HepG2 (cell line): ENCODE data around the gene OSBP. TPM values are rescaled to one million over a fixed set of nuclear protein-coding genes. Genes with fewer than 3 reads are reported as not detected.
A peak's percentile ranks its signal among the peaks of the same experiment; 100 is the strongest.

Experiments
- AKAP8 ChIP-seq: sonication (generic); formaldehyde crosslinking; IDR thresholded peaks from 2 replicates; pipeline ENCODE4 v1.5.1; 2020; ENCODE audit warnings: mild to moderate bottlenecking, missing genetic modification reagents
- ARNT ChIP-seq: fragments of 450-650 bp; IDR thresholded peaks from 2 replicates; pipeline ENCODE4 v1.6.1; 2017
- BCL6 ChIP-seq: IDR thresholded peaks from 2 replicates; pipeline ENCODE4 v1.6.1; 2016; ENCODE audit warnings: missing genetic modification reagents, missing compliant biosample characterization
- BRF2 ChIP-seq: sonication (generic); formaldehyde crosslinking; IDR thresholded peaks from 2 replicates; pipeline ENCODE4 v1.8.1; 2022; ENCODE audit warnings: mild to moderate bottlenecking, missing genetic modification reagents
- CREM ChIP-seq, 2 experiments: sonication (generic) in 1 of 2; formaldehyde crosslinking in 1 of 2; IDR thresholded peaks; 2 replicates each; pipeline versions ENCODE4 v1.4.0 to v1.6.1; 2016 to 2020; ENCODE audit warnings: antibody characterized with exemption in 1 of 2, mild to moderate bottlenecking in 1 of 2, missing genetic modification reagents in 1 of 2
- DZIP1 ChIP-seq: sonication (generic); formaldehyde crosslinking; IDR thresholded peaks from 2 replicates; pipeline ENCODE4 v1.5.0; 2020; ENCODE audit warnings: mild to moderate bottlenecking, missing genetic modification reagents
- E2F5 ChIP-seq: sonication (generic); formaldehyde crosslinking; conservative IDR thresholded peaks from 2 replicates; pipeline ENCODE4 v1.4.0; 2020; ENCODE audit warnings: missing genetic modification reagents
- NR2F1 ChIP-seq, 2 experiments: fragments of 450-650 bp in 1 of 2; formaldehyde crosslinking in 1 of 2; IDR thresholded peaks; 2 replicates each; pipeline versions ENCODE4 v1.5.0 to v1.6.1; 2016 to 2020; ENCODE audit warnings: mild to moderate bottlenecking in 1 of 2, missing compliant biosample characterization in 1 of 2, missing genetic modification reagents in 1 of 2, moderate library complexity in 1 of 2
- PHB2 ChIP-seq: fragments of 450-650 bp; IDR thresholded peaks from 2 replicates; pipeline ENCODE4 v1.6.1; 2018; ENCODE audit not compliant: partially characterized antibody
- SALL1 ChIP-seq: sonication (generic); formaldehyde crosslinking; IDR thresholded peaks from 2 replicates; pipeline ENCODE4 v1.8.0; 2022; ENCODE audit warnings: mild to moderate bottlenecking, missing genetic modification reagents
- ZC3H13 ChIP-seq: sonication (generic); formaldehyde crosslinking; IDR thresholded peaks from 2 replicates; pipeline ENCODE4 v1.8.1; 2023; ENCODE audit warnings: mild to moderate bottlenecking, missing genetic modification reagents, moderate library complexity
- ZFP36L2 ChIP-seq: sonication (generic); formaldehyde crosslinking; IDR thresholded peaks from 2 replicates; pipeline ENCODE4 v1.4.0; 2020; ENCODE audit warnings: missing genetic modification reagents
- ZHX1 ChIP-seq: sonication (generic); formaldehyde crosslinking; IDR thresholded peaks from 2 replicates; pipeline ENCODE4 v1.8.1; 2022; ENCODE audit warnings: low read depth, mild to moderate bottlenecking, missing genetic modification reagents
- ZNF124 ChIP-seq: sonication (generic); formaldehyde crosslinking; IDR thresholded peaks from 2 replicates; pipeline ENCODE4 v1.4.0; 2020; ENCODE audit warnings: missing genetic modification reagents
- ZNF292 ChIP-seq: sonication (generic); formaldehyde crosslinking; IDR thresholded peaks from 2 replicates; pipeline ENCODE4 v1.8.1; 2022; ENCODE audit warnings: mild to moderate bottlenecking, low read depth, missing genetic modification reagents, borderline replicate concordance
- ZNF501 ChIP-seq: sonication (generic); formaldehyde crosslinking; IDR thresholded peaks from 2 replicates; pipeline ENCODE4 v1.5.1; 2020; ENCODE audit warnings: mild to moderate bottlenecking, moderate library complexity, missing genetic modification reagents
- ZNF556 ChIP-seq: sonication (generic); formaldehyde crosslinking; IDR thresholded peaks from 2 replicates; pipeline ENCODE4 v1.4.0; 2020; ENCODE audit warnings: mild to moderate bottlenecking, missing genetic modification reagents, borderline replicate concordance
- ZNF558 ChIP-seq: sonication (generic); formaldehyde crosslinking; IDR thresholded peaks from 2 replicates; pipeline ENCODE4 v1.9.0; 2022; ENCODE audit warnings: mild to moderate bottlenecking, missing genetic modification reagents, borderline replicate concordance
- ZNF563 ChIP-seq: sonication (generic); formaldehyde crosslinking; IDR thresholded peaks from 2 replicates; pipeline ENCODE4 v1.8.0; 2022; ENCODE audit warnings: mild to moderate bottlenecking, moderate library complexity, missing genetic modification reagents
- ZNF629 ChIP-seq: sonication (generic); formaldehyde crosslinking; conservative IDR thresholded peaks from 2 replicates; pipeline ENCODE4 v1.5.0; 2020; ENCODE audit warnings: missing genetic modification reagents
- ZNF709 ChIP-seq: sonication (generic); formaldehyde crosslinking; IDR thresholded peaks from 2 replicates; pipeline ENCODE4 v1.5.0; 2020; ENCODE audit warnings: mild to moderate bottlenecking, missing genetic modification reagents
- ZNF724P ChIP-seq: sonication (generic); formaldehyde crosslinking; IDR thresholded peaks from 2 replicates; pipeline ENCODE4 v1.8.0; 2022; ENCODE audit warnings: missing genetic modification reagents, borderline replicate concordance
- ZNF816 ChIP-seq: sonication (generic); formaldehyde crosslinking; IDR thresholded peaks from 2 replicates; pipeline ENCODE4 v1.8.0; 2022; ENCODE audit warnings: missing genetic modification reagents, mild to moderate bottlenecking, borderline replicate concordance
- polyA plus RNA-seq, 8 experiments: library from polyadenylated mRNA; depleted of rRNA in 3 of 8; stranded (reverse) in 7 of 8; unstranded in 1 of 8; fragments of >200 nt; fragmentation: Illumina TruSeq in 4 of 8; extraction: Trizol in 4 of 8; gene quantifications; 2 replicates each; pipeline versions ENCODE4 v1.2.1 to v1.2.3, GENCODE V29; 2011 to 2016; ENCODE audit warnings: low read depth in 4 of 8, missing spikeins in 1 of 8, mixed read lengths in 1 of 8; ENCODE audit not compliant: insufficient read depth in 1 of 8
- total RNA-seq, 5 experiments: library from RNA; depleted of rRNA; stranded (reverse); fragments of >200 nt; fragmentation: Illumina TruSeq; extraction: Trizol; gene quantifications; 2 replicates each; pipeline ENCODE4 v1.2.3, GENCODE V29; 2016; ENCODE audit warnings: low read depth in 1 of 5

The OSBP gene
- total and polyA plus RNA-seq, 2 of the 13 experiments (the other 11 are each of a cell fraction or from before 2014, with no cell fraction given): 12.1 to 13.5 TPM

- no peak for TF ChIP-seq ZHX1 (CRISPR knock-in tag)
- no peak for TF ChIP-seq ZC3H13 (CRISPR knock-in tag)
- no peak for TF ChIP-seq BRF2 (CRISPR knock-in tag)
- TF ChIP-seq CREM (IDR thresholded peaks at IDR 0.05): no peak
- TF ChIP-seq CREM (CRISPR knock-in tag; IDR thresholded peaks at IDR 0.05): no peak
- no peak for TF ChIP-seq ZNF563
- no peak for TF ChIP-seq ZNF292 (CRISPR knock-in tag)
- TF ChIP-seq ZNF558 (CRISPR knock-in tag): no peak
- no peak for TF ChIP-seq PHB2
- TF ChIP-seq SALL1 (CRISPR knock-in tag): 0 out of 2 replicates have a peak, but pooled peaks have one; percentile 22
- no peak for TF ChIP-seq AKAP8 (CRISPR knock-in tag)
- no peak for TF ChIP-seq ZNF816 (CRISPR knock-in tag)
- TF ChIP-seq ZNF724P (CRISPR knock-in tag): no peak
- no peak for TF ChIP-seq ZFP36L2 (CRISPR knock-in tag)
- 0 out of 2 replicates have a peak, but pooled peaks have one; percentile 72 for TF ChIP-seq ZNF124
- no peak for TF ChIP-seq ZNF556
- 0 out of 2 replicates have a peak, but pooled peaks have one; percentile 18 for TF ChIP-seq BCL6 (CRISPR knock-in tag)
- 0 out of 4 replicates have a peak, but pooled peaks of 1 of the 2 experiments have one; percentile 11 for TF ChIP-seq NR2F1 (CRISPR knock-in tag; IDR thresholded peaks at IDR 0.05)
- TF ChIP-seq ZNF501 (CRISPR knock-in tag): peak; percentile 42; the same call in 1 of the 2 replicates
- no peak for TF ChIP-seq ZNF629 (CRISPR knock-in tag)
- TF ChIP-seq E2F5 (CRISPR knock-in tag): no peak
- no peak for TF ChIP-seq DZIP1 (CRISPR knock-in tag)
- no peak for TF ChIP-seq ZNF709
- TF ChIP-seq ARNT: no peak
Measured at GRCh38 chr11:59560290-59560701, 55.3 kb downstream of the OSBP start (continued).
